ENCODE measurements around the gene POLR2L.

The POLR2L gene

GRCh38 chr11:791658-792534 is 50.4 kb downstream of the POLR2L start:
- peaks cover 4% of the 10 kb centered on the region for H3K36me3 ChIP-seq (ENCODE audit: control insufficient read depth, low read depth, low read length)
- no peak overlapping the region for H3K4me3 ChIP-seq (ENCODE audit: low read length)
- no peak overlapping the region for H3K9ac ChIP-seq (ENCODE audit: low read length)
- no peaks in the 10 kb centered on the region for H3K9me3 ChIP-seq (ENCODE audit: control insufficient read depth, low read depth, low read length)
- no peak overlapping the region for H3K27ac ChIP-seq (ENCODE audit: low read length)
- H3K27me3 ChIP-seq (ENCODE audit: control insufficient read depth, insufficient read depth, low read length): no peaks in the 10 kb centered on the region
- H3K4me1 ChIP-seq (ENCODE audit: control insufficient read depth, low read depth, low read length): peaks cover 14% of the 10 kb centered on the region

DNA sequence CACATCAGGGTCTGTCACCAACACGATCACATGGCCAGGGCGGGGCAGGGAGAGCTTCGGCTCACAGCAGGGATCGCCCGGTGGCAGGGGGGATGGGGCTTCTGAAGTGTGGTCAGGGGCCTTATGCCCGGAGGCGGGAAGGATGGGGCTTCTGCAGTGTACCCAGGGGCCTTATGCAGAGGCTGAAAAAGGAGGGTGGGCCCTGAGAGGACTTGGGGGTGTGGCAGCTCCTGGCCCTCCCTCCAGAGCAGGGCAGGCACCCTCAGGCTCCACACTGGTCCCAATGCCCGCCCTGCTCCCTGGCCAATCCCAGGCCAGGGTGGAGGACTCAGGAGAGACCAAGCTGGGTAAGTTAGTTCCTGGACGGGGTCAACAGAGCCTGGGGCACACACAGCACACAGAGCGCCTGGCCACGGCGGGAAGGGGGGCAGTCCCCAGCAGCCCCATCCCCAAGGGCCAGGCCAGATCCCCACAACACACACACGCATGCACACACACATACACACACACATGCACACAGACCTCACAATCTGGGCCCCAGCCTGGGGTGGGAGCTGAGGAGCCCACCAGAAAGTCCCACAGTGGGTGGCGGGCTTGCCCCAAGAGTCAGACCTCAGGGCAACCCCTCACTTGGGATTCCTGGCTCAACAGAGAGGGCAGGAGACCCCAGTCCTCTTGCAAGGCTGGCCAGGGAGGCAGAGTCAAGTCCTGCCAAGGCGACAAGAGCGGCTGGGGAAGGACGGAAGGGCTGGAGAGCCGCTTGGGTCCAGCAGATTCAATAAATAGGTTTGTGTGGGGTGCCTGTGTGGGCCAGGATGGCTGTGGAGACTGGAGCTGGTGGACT is 51.4 kb downstream of the POLR2L start:
- Histone ChIP-seq H3K27ac (ENCODE audit: low read length) (no peak overlapping the region), H3K27me3 (ENCODE audit: control insufficient read depth, insufficient read depth, low read length) (no peaks in the 10 kb centered on the region)

DNA sequence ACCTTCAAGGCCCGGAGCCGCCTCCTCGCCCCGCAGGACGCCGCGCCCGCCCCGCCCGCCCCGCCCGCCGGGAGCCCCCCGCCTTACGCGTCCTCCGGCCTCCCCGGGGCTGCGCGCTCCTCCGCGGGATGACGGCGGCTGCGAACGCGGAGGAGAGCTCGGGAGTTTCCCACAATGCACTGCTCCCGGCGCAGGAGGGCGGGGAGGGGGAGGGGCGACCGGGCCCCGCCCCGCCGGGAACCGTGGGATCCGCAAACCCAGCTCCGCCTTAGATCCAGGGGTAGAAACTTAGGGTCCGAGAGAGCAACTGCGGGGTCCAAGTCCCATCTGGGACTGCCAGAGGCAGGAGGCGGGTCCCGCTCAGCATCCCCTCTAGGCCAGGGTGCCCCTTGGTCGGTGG is 52.4 kb downstream of the POLR2L start, which contains the start of gene CEND1:
TSS of gene CEND1 (minus strand) at position 148 of the 400 bp plus-strand sequence. CDS start 1,514 bp downstream, outside the sequence.
- no peak within 1 kb of the TSS for H3K27ac ChIP-seq (ENCODE audit: low read length)
- H3K27me3 ChIP-seq (ENCODE audit: control insufficient read depth, insufficient read depth, low read length): no peaks in the 10 kb centered on the region
- H3K4me3 ChIP-seq (ENCODE audit: low read length): no peak within 1 kb of the TSS
- no peak within 1 kb of the TSS for H3K9ac ChIP-seq (ENCODE audit: low read length)
- peaks cover 4% of the 10 kb centered on the region for H3K36me3 ChIP-seq (ENCODE audit: control insufficient read depth, low read depth, low read length)
- H3K9me3 ChIP-seq (ENCODE audit: control insufficient read depth, low read depth, low read length): no peaks in the 10 kb centered on the region
- peaks cover 9% of the 10 kb centered on the region for H3K4me1 ChIP-seq (ENCODE audit: control insufficient read depth, low read depth, low read length)

More for the DNA sequence above, 51.4 kb downstream of the POLR2L start:
- peaks cover 9% of the 10 kb centered on the region for H3K4me1 ChIP-seq (ENCODE audit: control insufficient read depth, low read depth, low read length)
- H3K9me3 ChIP-seq (ENCODE audit: control insufficient read depth, low read depth, low read length): no peaks in the 10 kb centered on the region
- no peak overlapping the region for H3K4me3 ChIP-seq (ENCODE audit: low read length)
- no peak overlapping the region for H3K9ac ChIP-seq (ENCODE audit: low read length)
- peaks cover 4% of the 10 kb centered on the region for H3K36me3 ChIP-seq (ENCODE audit: control insufficient read depth, low read depth, low read length)
